Measurements from ENCODE around the gene TNPO3.

- TF ChIP-seq EZH2 (IDR thresholded peaks at IDR 0.05) = no peak
- TF ChIP-seq FOXP2 (optimal IDR thresholded peaks at IDR 0.05; ENCODE audit: control extremely low read depth, extremely low read length, insufficient read depth) = no peak
- TF ChIP-seq POLR2AphosphoS5 (IDR thresholded peaks at IDR 0.05; ENCODE audit: borderline replicate concordance, low read depth, low read length) = no peak
Observed at GRCh38 chr7:129072479-129073011, 17.6 kb upstream of the TNPO3 start.
